DND-41 (cell line): ENCODE data around the gene C2orf69.
A peak's percentile ranks its signal among the peaks of the same experiment; 100 is the strongest.

Experiments used
- ATAC-seq: fragments of 200-7000 bp; cut with Tn5 transposase; 3 replicates; pipeline ENCODE4 v1.9.1; 2021; ENCODE audit warnings: low read depth; ENCODE audit not compliant: insufficient read depth
- DNase-seq: peaks from one replicate; pipeline ENCODE4 v3.0.0-alpha.2; 2020
- H2AFZ ChIP-seq: 2 replicates; pipeline ENCODE4 v1.6.0; 2012; ENCODE audit warnings: low read depth, low read length
- H3K27ac ChIP-seq: 2 replicates; pipeline ENCODE4 v1.5.1; 2012; ENCODE audit warnings: low read length, inconsistent platforms
- H3K27me3 ChIP-seq: fragments of 200-600 bp; sonication (generic); 2 replicates; pipeline ENCODE4 v1.6.0; 2012; ENCODE audit warnings: low read length, mild to moderate bottlenecking, inconsistent platforms; ENCODE audit not compliant: insufficient read depth, poor library complexity
- H3K36me3 ChIP-seq: 2 replicates; pipeline ENCODE4 v1.5.1; 2012; ENCODE audit warnings: low read length, inconsistent platforms; ENCODE audit not compliant: insufficient read depth
- H3K4me1 ChIP-seq: 2 replicates; pipeline ENCODE4 v1.5.1; 2012; ENCODE audit warnings: mild to moderate bottlenecking, low read length; ENCODE audit not compliant: insufficient read depth
- H3K4me2 ChIP-seq: 2 replicates; pipeline ENCODE4 v1.6.0; 2012; ENCODE audit warnings: mild to moderate bottlenecking, moderate library complexity, low read length, inconsistent platforms; ENCODE audit not compliant: insufficient read depth
- H3K4me3 ChIP-seq, 2 experiments: fragments of 200-600 bp in 1 of 2; shearing (Covaris generic) in 1 of 2; 2 replicates each; pipeline ENCODE4 v1.5.1; 2012 to 2016; ENCODE audit warnings: inconsistent platforms in 2 of 2, low read length in 2 of 2, mild to moderate bottlenecking in 2 of 2, low read depth in 1 of 2, moderate library complexity in 1 of 2
- H3K79me2 ChIP-seq: 2 replicates; pipeline ENCODE4 v1.6.0; 2012; ENCODE audit warnings: low read length, inconsistent platforms; ENCODE audit not compliant: insufficient read depth
- H3K9ac ChIP-seq: 2 replicates; pipeline ENCODE4 v1.6.0; 2012; ENCODE audit warnings: low read depth, mild to moderate bottlenecking, inconsistent platforms, low read length, moderate library complexity
- H3K9me3 ChIP-seq: 2 replicates; pipeline ENCODE4 v1.5.1; 2012; ENCODE audit warnings: low read length, moderate library complexity, mild to moderate bottlenecking, inconsistent platforms; ENCODE audit not compliant: insufficient read depth, severe bottlenecking
- H4K20me1 ChIP-seq: 2 replicates; pipeline ENCODE4 v1.6.0; 2012; ENCODE audit warnings: low read length; ENCODE audit not compliant: insufficient read depth
- CTCF ChIP-seq: IDR thresholded peaks from 2 replicates; pipeline ENCODE4 v1.5.1; 2012; ENCODE audit warnings: borderline replicate concordance, low read length, moderate library complexity, mild to moderate bottlenecking; ENCODE audit not compliant: poor library complexity, severe bottlenecking; ENCODE audit errors: extremely low read depth
- EZH2 ChIP-seq: IDR thresholded peaks from 3 replicates; pipeline ENCODE4 v1.6.1; 2012; ENCODE audit warnings: borderline replicate concordance, low read depth, mild to moderate bottlenecking, moderate library complexity, low read length, inconsistent platforms; ENCODE audit not compliant: severe bottlenecking

C2orf69 gene

DNA sequence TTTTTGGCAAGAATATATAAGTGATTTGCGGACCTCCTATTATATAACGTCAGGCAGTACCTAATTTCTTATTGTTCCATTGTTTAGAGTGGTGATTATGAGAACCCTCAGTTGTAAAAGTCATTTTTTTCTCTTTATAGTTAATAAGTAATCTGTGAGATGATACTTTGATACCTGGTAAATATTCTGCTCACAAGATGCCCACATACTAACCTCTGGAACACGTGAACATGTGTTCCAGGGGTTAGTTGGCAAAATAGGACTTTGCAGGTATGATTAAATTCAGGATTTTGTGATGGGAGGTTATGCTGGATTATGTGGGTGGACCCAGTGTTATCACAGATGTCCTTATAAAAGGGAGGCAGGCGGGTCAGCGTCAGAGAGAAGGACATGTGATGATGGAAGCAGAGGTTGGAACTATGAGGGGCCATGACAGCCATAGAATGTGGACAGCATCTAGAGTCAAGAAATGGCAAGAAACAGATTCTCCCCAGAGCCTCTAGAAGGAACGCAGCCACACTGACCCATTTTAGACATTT lies 61.1 kb downstream of the C2orf69 start:
- H3K9me3 ChIP-seq = no peaks in the 10 kb centered on the region
- ATAC-seq = no peak
- TF ChIP-seq EZH2 = no peak
- TF ChIP-seq CTCF = no peak
- DNase-seq = no peak
- no peaks in the 10 kb centered on the region for H3K79me2 ChIP-seq
- no peak overlapping the region for H3K4me3 ChIP-seq
- no peak overlapping the region for H3K4me2 ChIP-seq
- no peak overlapping the region for H3K27ac ChIP-seq
- H3K27me3 ChIP-seq = no peaks in the 10 kb centered on the region
- no peak overlapping the region for H2AFZ ChIP-seq
- no peaks in the 10 kb centered on the region for H3K4me1 ChIP-seq
- no peak overlapping the region for H3K9ac ChIP-seq
- no peaks in the 10 kb centered on the region; the same call in 1 of the 2 replicates for H3K36me3 ChIP-seq
- H4K20me1 ChIP-seq = no peaks in the 10 kb centered on the region

- H3K9me3 ChIP-seq = no peaks in the 10 kb centered on the region
- DNase-seq (no peak), ATAC-seq (peak; percentile 44; the same call in 1 of the 3 replicates)
- H3K4me3 ChIP-seq = no peak overlapping the region
- no peak overlapping the region for H3K4me2 ChIP-seq
- H3K79me2 ChIP-seq = no peaks in the 10 kb centered on the region
- no peak overlapping the region for H2AFZ ChIP-seq
- H4K20me1 ChIP-seq = no peaks in the 10 kb centered on the region
- no peaks in the 10 kb centered on the region for H3K4me1 ChIP-seq
- H3K36me3 ChIP-seq = no peaks in the 10 kb centered on the region
- no peaks in the 10 kb centered on the region for H3K27me3 ChIP-seq
- no peak overlapping the region for H3K9ac ChIP-seq
- peak; percentile 60 for TF ChIP-seq CTCF
- no peak for TF ChIP-seq EZH2
- no peak overlapping the region for H3K27ac ChIP-seq
Measured at GRCh38 chr2:199973703-199974102, 62.6 kb downstream of the C2orf69 start.

DNA sequence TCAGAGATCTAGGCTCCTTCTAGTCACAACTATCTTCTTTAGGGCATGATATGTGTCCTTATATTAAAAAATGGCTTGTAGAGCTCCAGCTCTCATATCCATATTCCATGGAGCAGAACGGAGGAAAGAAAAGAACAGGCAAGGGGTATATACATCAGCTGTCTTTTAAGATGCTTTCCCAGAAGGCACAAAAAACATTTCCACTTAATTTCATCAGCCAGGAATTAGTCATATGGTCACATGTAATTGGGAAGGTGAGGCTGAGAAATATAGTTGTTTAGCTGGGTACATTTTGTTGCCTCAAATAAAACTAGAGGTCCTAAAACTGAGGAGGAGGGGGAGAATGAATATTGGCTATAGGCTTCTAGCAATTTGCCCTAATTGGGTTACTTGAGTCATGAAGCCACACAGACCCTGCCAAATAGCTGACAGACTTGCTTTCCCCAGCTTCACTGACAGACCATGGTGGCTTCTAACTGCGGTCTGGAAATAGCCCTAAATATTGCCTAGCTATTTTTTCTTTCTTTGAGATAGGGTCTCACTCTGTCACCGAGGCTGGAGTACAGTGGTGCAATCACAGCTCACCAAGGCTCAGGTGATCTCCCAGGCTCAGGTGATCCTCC lies 64.3 kb downstream of the C2orf69 start:
- H2AFZ ChIP-seq = no peak overlapping the region
- no peak for DNase-seq
- H3K9ac ChIP-seq = no peak overlapping the region
- ATAC-seq = no peak
- no peaks in the 10 kb centered on the region for H4K20me1 ChIP-seq
- H3K4me2 ChIP-seq = no peak overlapping the region
- no peaks in the 10 kb centered on the region for H3K9me3 ChIP-seq
- TF ChIP-seq EZH2 (no peak), CTCF (no peak)
- H3K79me2 ChIP-seq = no peaks in the 10 kb centered on the region
- no peaks in the 10 kb centered on the region for H3K27me3 ChIP-seq
- no peak overlapping the region for H3K4me3 ChIP-seq
- H3K27ac ChIP-seq = no peak overlapping the region
- H3K4me1 ChIP-seq = no peaks in the 10 kb centered on the region
- H3K36me3 ChIP-seq = no peaks in the 10 kb centered on the region
